A549 (cell line): ENCODE results near the gene OR2L8.

ENCODE experiments used
- GATA3 ChIP-seq: IDR thresholded peaks from 2 replicates; pipeline ENCODE4 v1.6.1; 2012; ENCODE audit warnings: borderline replicate concordance
- JUN ChIP-seq, 2 experiments: fragments of >200 bp; sonication (Bioruptor Twin); formaldehyde crosslinking; IDR thresholded peaks; 2 replicates in 1 of 2; 3 replicates in 1 of 2; pipeline ENCODE4 v1.6.1; 2016 to 2017
- JUNB ChIP-seq: fragments of >200 bp; sonication (Bioruptor Twin); formaldehyde crosslinking; IDR thresholded peaks from 2 replicates; pipeline ENCODE4 v1.6.1; 2016
- RARB ChIP-seq: fragments of 250-450 bp; sonication (Bioruptor Pico); IDR thresholded peaks from 2 replicates; pipeline ENCODE4 v1.8.0; 2021; ENCODE audit warnings: mild to moderate bottlenecking, moderate library complexity
- TF ChIP-seq, protein P1 (sequence below): fragments of >200 bp; sonication (Bioruptor Twin); formaldehyde crosslinking; IDR thresholded peaks from 3 replicates; pipeline ENCODE4 v1.5.1; 2016

DNA sequence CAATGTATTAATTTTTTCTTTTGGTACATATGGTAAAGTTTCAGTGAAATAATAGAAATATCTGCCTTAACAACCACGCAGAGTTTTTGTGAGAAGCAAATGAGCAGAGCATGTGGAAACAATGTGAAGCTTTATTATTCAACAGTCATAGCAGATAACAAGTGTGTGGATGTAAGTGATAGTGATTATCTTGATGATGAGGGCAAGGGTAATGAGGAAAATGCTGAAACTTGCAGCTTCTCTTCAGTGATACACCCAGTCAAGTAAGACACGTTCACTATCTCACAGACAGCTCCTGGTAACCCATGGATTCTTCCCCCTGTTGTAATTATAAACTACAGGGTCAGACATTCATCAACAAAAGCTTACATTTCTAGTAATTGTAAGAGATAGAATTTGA lies 50.2 kb downstream of the OR2L8 start:
- TF ChIP-seq GATA3 (no peak), RARB (no peak), JUNB (no peak), JUN (IDR thresholded peaks at IDR 0.05) (no peak)
- TF ChIP-seq, protein P1, sequence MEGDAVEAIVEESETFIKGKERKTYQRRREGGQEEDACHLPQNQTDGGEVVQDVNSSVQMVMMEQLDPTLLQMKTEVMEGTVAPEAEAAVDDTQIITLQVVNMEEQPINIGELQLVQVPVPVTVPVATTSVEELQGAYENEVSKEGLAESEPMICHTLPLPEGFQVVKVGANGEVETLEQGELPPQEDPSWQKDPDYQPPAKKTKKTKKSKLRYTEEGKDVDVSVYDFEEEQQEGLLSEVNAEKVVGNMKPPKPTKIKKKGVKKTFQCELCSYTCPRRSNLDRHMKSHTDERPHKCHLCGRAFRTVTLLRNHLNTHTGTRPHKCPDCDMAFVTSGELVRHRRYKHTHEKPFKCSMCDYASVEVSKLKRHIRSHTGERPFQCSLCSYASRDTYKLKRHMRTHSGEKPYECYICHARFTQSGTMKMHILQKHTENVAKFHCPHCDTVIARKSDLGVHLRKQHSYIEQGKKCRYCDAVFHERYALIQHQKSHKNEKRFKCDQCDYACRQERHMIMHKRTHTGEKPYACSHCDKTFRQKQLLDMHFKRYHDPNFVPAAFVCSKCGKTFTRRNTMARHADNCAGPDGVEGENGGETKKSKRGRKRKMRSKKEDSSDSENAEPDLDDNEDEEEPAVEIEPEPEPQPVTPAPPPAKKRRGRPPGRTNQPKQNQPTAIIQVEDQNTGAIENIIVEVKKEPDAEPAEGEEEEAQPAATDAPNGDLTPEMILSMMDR = no peak
